ENCODE results near the gene CCNL2.
"Not testable (repeated sequence)": the region's sequence is repeated elsewhere in the genome, so short reads cannot be mapped to it uniquely, and the experiment has no call there.

Gene CCNL2

DNA sequence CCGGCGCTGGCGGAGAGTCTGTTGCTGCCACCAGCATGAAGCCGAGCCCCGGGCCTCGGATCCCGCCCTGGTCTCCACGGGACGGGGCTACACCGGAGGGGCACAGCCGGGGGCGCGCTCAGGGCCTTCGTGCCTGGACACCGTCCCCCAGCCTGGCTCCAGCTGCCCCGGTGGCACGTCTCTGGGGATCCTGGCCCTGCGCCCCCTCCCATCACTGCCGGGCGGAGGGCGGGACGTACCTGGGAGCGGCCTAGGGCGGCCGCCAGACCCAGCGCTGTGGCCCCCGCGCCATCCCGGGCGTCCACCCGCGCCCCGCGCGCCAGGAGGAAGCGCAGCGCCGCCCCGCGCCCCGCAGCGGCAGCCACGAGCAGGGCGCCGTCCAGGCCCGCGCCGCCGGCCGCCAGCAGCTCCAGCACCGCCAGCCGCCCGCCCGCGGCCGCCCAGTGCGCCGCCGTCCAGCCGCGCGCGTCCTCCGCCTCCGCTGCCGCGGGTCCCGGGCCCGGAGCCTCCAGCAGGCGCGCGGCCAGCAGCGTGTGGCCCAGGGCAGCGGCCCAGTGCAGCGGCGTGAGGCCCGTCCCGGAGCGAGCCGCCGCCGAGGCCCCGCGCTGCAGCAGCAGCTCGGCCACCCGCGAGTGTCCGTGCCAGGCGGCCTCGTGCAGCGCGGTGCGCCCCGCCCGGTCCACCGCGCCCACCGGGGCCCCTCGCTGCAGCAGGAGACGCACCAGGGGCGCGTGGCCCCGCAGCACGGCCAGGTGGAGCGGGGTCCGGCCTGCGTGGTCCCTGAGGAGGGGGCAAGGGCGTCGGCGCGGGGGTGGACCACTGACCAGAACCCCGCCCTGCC, 20.9 kb upstream of the CCNL2 start:
- no peak for DNase-seq (ENCODE audit: low spot score)

DNA sequence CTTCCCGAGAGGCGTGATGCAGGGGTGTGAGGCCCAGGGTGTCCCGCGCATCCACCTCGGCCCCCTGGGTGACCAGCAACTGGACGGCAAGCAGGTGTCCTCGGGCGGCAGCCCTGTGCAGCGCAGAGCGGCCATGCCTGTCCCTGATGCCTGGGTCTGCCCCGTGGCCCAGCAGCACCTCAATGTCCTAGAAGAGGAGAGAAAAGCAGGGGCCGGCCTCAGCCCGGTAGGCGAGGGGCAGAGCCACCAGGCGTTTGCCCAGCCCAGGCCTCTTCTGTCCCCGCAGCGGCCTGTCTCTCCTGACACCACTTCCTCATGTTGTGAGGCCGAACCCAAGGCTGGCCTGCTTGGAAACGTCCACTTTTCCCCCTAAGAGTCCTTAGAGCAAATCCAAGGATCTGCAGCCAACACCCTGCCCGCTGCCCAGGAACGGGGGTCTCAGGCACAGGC, 20.3 kb upstream of the CCNL2 start:
- no peak for DNase-seq (ENCODE audit: low spot score)

DNA sequence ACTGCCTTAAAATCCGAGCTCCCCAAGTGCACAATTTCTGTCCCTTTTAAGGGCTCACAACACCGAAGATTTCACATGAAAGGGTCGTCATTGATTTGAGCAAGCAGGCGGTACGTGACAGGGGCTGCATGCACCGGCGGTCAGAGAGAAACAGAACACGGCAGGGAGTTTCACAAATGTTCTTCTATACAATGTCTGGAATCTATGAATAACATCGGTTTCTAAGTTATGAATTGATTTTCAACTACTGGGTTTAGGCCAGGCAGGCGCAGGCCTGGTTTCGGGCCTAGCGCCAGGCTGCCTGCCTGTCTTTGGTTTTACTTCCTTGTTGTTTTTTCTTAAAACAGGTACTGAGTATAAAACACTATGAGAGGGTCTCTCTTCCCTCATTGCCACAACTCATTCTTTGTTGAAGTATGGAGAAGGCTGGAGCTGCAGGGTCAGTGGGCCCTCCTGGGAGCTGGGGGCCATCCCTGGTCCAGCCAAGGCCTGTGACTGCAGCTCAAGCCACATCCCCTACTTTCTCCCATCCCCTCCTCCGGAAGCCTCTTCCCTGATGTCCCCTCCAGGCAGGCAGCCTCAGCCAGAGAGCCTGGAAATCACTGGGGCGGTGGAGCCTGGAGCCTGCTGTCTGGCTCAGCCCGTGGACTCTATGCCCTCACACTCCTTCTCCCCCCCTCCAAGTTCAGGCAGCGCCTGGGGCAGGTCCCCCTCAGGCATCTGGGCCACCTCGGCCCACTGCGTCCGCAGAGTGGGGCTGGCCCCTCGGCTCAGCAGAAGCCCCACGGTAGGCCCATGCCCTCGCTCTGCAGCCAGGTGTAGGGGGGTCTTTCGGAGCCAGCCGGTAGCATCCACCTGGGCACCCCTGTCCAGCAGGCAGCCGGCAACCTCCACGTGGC, 19.6 kb upstream of the CCNL2 start:
- no peak for DNase-seq (ENCODE audit: low spot score)

DNA sequence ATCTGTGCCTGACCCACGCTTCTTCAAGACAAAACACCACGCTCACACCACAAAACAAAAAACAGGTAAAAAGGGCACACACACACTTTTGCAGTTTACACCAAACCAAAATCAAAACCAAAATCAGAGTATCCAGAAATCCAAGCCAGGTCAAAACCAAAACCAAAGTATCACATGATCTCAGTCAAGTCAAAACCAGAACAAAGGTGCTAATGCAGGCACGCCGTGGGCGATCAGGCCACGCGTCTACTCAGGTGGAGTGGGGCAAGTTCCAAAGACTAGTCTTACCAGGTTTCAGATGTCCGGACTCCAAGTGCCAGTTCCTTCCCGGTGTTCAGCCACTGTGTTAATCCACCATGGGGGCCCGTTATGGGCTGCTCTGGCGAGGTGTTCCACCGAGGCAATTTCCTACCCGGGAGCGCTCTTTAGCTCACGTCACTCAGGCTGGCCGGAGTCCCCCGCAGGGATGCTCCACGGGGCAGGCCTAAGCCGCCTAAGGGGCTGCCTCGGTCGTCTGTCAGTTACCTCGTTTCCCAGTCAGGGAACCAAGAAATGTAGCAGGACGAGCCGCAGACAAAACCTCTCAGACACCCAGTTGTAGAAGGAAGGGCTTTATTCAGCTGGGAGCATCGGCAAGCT, 18.8 kb upstream of the CCNL2 start:
- DNase-seq (ENCODE audit: low spot score): not testable (repeated sequence)

DNA sequence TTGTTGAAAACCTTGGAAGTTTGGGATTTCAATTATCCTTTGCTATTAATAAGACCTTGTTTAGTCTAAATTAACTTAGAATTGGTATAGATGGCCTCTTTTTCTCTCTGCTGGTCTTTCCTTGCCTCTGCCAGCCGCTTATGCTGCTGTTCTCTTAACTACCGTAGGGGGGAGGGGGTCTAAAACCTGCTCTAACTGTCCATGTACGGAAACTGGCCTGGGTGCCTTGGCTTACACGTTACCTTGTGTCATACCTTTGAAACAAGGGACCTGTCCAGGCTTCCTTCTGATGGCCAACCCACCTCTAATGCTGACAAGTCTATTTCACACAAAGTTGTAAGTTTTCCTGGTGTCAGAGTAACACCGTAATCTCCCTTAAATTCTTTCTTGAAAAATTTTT, 18.3 kb upstream of the CCNL2 start:
- DNase-seq (ENCODE audit: low spot score): not testable (repeated sequence)

DNA sequence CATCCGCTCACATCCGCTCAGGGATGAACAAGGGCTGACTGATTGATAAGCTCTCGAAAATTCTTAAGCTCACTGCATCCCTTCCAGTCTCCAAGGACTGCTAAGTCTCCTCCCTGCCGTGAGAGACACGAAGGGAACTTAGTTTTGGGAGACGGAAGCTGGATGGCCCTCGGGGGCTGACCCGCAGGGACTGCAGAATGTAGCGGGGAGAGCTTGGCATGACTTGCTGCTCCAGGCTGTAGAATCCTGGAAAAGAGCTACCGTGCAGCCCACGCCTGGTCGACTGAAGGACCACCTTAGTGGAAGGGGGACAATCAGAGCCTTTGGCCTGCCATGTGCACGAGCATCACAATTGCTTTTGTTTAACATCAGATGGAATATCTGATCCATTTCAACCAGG, 16.6 kb upstream of the CCNL2 start:
- no peak for DNase-seq (ENCODE audit: low spot score)

DNA sequence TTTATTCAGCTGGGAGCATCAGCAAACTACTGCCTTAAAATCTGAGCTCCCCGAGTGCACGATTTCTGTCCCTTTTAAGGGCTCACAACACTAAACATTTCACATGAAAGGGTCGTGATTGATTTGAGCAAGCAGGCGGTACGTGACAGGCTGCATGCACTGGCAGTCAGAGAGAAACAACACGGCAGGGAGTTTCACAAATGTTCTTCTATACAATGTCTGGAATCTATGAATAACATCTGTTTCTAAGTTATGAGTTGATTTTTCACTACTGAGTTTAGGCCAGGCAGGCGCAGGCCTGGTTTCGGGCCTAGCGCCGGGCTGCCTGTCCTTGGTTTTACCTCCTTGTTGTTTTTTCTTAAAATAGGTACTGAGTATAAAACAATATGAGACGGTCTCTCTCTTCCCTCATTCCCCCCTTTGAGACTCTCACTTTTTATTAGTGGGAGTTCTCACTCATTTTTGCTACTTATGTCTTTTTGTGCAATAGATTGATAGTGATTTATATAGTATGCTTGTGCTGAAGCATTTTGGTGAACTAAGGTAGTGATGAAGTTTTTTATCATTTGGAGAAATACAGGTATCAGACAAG, 13.3 kb upstream of the CCNL2 start:
- DNase-seq (ENCODE audit: low spot score): not testable (repeated sequence)

DNA sequence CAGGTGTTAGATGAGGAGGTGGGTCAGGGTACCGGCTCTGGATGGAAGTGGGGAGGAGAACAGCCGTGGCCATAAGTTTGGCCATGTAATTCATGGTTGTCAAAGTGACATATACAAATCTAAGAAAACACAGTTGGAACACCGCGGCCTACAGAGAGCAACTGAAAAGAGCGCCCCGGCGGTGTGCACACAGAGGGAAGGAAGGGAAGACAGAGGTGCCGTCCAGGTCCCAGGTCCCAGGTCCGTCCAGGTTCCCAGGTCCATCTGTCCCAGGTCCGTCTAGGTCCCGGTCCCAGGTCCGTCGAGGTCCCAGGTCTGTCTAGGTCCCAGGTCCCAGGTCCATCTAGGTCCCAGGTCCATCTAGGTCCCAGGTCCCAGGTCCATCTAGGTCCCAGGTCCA, 12.5 kb upstream of the CCNL2 start:
- no peak for DNase-seq (ENCODE audit: low spot score)

DNA sequence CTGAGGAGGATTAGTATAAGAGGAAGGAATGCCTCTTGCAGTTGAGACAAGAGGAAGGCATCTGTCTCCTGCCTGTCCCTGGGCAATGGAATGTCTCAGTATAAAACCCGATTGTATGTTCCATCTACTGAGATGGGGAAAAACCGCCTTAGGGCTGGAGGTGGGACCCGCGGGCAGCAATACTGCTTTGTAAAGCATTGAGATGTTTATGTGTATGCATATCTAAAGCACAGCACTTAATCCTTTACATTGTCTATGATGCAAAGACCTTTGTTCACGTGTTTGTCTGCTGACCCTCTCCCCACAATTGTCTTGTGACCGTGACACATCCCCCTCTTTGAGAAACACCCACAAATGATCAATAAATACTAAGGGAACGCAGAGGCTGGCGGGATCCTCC, 11.1 kb upstream of the CCNL2 start:
- DNase-seq (ENCODE audit: low spot score): not testable (repeated sequence)

DNA sequence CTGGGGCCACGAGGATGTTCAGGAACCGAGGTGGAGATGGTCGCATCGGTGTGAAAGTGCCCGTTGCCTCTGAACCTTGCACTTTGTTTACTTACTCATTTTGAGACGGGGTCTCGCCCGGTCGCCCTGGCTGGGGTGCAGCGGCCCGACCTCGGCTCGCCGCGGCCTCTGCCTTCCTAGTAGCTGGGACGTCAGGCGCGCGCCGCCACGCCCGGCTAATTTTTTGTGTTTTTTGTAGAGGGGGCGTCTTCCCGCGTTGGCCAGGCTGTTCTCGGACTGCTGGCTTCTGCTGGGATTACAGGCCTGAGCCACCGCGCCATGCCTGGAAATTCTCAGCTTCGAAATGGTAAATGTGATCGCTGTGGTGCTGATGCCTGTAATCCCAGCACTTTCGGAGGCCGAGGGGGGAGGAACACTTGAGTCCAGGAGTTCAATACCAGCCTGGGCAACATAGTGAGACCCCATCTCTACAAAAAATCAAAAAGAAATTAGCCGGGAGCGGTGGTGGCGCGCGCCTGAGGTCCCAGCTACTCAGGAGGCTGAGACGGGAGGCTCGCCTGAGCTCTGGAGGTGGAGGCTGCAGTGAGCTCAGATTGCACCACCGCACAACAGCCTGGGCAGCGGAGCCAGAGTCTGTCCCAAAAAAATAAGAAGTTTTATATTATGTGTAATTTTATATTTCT, 8.6 kb upstream of the CCNL2 start:
- DNase-seq (ENCODE audit: low spot score): no peak

DNA sequence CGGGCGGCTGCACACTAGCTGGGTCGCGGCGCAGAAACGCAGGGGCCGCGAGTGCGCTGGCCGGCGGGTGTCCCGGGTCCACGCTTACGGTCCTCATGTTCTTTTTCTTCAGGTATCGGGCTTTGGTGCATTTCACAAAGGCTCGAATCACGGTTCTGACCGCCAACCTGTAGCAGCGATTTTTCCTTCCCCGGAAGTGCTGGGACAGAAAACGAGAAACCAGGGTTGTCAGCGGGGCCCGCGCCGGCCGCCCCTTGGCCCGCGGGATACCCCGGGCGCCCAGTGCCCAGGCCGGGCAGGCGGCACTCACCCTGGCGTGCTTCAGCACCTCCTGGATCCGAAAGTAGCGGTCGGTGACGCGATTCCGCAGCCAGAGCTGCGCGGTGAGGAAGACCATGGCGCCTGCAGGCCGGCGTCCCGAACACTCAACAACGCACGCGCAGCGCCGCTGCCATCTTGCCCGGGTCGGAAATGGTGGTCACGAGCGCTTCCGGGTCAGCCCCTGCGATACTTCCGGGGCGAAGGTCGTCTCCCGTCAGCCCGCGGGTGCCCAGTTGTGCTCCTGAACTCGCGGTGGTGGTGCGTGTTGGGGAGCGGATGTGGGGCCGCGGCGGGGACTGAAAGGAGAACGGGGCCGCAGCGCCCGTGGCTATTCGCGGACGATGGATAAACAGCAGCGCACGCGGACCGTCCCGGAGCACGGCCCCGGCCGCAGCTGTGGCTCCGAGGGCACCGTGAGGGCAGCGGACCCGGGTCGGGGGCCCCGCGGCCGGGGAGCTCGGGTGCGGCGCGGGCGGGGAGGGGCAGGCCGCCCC, 7.9 kb upstream of the CCNL2 start, which contains the start of gene MRPL20:
TSS of gene MRPL20 (minus strand) at position 473 of the 815 bp plus-strand sequence. CDS start at position 397, 76 bp downstream.
- DNase-seq (ENCODE audit: low spot score): peak; percentile 94

DNA sequence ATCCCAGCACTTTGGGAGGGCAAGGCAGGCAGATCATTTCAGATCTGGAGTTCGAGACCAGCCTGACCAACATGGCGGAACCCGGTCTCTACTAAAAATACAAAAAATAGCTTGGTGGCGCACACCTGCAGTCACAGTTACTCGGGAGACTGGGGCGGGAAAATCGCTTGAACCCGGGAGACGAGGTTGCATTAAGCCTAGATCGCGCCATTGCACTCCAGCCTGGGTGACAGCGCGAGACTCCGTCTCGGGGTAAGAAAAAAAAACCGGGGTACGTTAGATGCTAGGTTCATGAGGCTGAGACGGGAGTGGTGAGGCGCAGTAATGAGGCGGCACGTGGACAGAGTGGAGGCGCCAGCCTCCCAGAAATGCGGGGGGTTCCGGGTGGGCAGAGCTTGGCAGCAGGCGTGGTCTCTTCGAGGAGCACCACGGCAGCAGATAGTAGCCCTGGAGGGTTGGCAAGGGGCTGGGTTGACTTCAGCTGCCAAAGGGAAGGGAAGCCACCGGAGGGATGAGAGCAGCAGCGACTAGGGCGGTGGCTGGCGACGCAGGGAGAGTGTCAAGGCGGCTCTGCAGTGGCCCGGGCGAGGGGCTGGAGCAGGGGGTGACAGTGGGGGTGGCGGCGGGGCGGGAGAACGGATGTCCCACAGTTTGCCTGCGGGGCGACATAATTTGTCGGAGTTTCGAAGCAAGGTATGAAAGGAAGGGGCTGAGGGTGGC, 7.1 kb upstream of the CCNL2 start:
- DNase-seq (ENCODE audit: low spot score): no peak

DNA sequence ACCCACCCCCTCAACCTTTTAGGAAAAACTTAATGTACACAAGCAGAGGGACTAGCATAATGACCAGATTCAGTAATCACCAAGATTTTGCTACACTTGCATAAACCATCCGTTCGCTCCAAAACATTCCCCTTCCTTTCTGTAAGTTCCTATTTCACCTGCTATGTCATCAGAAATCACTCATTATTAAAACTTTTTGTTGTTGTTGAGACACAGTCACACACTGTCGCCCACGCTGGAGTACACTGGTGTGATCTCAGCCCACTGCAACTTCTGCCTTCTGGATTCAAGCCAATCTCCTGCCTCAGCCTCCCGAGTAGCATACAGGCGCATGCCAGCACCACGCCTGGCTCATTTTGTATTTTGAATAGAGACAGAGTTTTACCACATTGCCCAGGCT, 4.5 kb upstream of the CCNL2 start:
- DNase-seq (ENCODE audit: low spot score): no peak

DNA sequence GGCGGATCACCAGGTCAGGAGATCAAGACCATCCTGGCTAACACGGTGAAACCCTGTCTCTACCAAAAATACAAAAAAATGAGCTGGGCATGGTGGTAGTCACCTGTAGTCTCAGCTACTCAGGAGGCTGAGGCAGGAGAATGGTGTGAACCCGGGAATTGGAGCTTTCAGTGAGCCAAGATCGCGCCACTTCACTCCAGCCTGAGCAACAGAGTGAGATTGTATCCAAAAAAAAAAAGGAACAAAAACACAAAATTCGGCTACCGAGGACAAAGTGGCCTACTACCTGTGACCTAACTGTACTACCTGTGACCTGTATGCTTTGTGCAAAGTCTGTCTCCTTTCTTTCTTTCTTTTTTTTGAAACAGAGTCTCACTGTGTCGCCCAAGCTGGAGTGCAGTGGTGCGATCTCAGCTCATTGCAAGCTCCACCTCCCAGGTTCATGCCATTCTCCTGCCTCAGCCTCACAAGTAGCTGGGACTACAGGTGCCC, 3.8 kb upstream of the CCNL2 start:
- DNase-seq (ENCODE audit: low spot score): not testable (repeated sequence)

DNA sequence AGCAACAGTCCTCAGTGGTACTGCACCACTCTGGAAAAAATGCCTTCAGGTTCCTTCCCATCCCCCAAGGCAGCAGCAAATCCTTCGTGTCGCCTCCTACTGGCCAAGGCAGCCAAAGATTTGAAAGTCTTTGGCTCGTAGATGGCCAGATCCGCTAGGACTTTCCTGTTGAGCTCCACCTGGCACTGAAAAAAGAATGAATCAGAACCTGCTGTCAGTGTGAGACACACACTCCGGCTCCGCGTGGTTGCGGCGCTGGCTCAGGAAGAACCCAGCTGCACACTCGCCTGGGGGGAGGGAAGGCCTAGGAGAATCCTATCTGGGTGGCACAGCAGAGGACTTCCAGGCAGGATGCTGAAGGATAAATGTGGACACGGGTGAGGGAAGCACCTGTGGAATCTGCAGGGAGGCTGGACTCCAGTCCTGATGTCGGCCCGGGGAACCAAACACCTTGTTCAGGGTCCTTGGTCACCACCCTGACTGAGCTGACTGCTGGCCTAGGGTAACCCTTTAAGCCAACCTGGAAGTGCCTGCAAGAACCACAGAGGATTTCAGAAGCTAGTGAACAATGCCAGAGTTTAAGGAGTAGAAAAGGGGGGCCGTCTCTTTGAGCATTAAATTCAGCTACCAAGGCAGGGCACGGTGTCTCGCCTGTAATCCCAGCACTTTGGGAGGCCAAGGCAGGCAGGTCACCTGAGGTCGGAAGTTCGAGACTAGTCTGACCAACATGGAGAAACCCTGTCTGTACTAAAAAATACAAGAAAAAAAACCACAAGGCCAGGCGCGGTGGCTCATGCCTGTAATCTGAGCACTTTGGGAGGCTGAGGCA, 3.2 kb upstream of the CCNL2 start:
- DNase-seq (ENCODE audit: low spot score): peak; percentile 40

DNA sequence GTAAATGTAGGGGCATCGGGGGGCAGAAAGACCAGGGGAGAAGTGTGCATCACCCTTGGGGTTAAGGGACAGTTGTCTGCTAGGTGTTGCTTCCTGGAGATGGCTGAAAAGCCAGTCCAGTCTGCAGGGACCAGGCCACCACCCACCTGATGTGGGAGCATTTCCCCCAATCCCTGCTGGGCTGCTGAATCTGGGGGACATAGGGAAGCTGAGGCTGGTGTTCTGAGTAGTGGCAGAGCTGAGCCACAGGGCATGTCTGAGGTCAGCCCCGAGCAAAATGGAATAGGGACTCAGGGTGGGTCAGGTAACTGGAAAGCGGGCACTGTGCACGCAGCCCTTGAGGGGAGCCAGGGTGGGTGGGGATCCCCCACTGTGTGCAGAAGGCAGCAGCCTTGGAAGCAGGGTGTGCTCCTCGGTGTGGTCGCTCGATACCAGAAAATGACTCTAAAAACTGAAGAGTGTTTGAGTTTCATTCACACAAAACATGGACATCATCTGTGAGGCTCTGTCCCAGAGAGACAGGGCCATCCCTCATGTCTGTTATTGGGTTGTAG, 2.4 kb upstream of the CCNL2 start:
- DNase-seq (ENCODE audit: low spot score): no peak

DNA sequence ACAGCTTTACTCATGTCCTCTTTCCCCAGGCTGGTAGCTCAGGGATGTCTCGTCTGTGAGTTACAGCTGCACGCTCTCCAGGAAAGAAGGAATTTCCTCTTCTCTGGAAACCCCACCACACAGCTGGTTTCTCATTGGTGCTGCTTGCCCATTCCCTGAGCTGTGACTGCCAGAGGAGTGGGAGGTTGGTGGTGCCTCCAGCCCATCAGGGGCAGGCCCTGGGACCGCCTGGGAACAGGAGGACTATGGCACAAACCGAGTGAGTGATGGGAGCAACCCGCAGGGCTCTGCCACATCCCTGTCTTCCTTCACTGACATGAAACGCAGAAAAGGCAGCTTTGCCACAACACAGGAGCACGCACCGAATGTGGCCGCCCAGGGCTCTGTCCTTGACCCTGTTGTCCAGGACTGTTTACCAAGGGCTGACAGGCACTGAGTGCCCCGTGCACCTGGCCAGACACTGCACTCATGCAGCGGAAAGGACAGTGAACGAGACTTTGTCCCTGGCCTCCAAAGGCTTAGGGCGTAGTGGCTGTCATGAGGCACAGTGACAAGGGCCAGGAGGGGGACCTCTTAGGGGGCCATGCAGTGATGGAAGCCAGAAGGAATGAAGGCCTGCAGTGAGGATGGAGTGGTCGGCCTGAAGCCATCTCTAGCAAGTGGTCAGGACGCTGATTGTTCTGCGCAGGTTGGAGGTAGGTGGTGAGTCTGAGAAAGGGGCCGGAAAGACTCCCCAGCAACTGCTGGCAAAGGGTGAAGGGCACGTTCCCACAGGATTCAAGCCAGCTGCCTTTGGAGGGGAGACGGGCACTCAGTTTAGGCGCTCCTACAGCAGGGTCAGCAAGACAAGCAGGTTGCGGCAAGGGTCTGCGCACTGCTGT, 1.7 kb upstream of the CCNL2 start:
- no peak for DNase-seq (ENCODE audit: low spot score)
